ENCODE measurements around the gene AREL1.

Gene AREL1

DNA sequence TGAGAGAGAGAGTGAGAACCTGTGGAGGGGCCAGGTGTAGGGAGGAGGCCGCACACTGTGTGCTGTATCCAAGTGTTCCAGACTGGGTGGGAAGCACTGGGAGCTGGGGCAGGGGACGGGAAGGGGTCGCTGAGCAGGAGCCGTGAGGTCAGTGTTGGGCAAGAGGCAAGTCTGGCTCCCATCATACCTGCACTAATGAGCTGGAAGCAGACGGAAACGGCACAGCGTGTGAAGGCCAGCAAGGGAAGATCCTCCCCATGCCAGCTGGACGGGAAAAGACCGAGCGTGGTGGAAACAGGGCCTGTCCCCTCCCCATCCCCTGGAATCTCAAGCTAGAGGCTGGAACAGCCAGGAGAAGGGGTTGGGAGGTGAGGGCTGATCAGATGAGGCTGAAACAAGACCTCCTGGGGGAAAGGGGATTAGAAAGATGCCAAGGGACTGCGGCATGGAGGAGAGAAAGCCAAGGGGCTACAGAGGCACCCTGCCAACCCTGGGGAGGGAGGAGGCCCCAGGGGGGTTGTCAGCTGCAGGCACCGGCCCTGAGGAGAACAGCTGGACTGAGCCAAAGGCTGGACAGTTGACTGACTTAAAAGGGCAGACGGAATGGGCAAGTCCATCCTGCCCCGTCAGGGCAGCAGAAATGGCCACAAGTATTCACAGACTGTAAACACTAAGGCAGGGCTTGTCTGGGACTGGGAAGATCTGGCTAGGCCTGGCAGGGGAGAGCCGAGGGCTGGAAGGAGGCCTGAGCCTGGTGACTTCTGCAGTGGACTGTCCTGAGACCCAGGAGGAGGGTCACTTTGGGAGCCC lies 81.8 kb downstream of the AREL1 start:
- no peak overlapping the region for H3K4me3 ChIP-seq (ENCODE audit: low read length)
- TF ChIP-seq, protein P1, sequence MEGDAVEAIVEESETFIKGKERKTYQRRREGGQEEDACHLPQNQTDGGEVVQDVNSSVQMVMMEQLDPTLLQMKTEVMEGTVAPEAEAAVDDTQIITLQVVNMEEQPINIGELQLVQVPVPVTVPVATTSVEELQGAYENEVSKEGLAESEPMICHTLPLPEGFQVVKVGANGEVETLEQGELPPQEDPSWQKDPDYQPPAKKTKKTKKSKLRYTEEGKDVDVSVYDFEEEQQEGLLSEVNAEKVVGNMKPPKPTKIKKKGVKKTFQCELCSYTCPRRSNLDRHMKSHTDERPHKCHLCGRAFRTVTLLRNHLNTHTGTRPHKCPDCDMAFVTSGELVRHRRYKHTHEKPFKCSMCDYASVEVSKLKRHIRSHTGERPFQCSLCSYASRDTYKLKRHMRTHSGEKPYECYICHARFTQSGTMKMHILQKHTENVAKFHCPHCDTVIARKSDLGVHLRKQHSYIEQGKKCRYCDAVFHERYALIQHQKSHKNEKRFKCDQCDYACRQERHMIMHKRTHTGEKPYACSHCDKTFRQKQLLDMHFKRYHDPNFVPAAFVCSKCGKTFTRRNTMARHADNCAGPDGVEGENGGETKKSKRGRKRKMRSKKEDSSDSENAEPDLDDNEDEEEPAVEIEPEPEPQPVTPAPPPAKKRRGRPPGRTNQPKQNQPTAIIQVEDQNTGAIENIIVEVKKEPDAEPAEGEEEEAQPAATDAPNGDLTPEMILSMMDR (conservative IDR thresholded peaks at IDR 0.05; ENCODE audit: low read length), result no peak
- DNase-seq (ENCODE audit: low read depth), result no peak

DNA sequence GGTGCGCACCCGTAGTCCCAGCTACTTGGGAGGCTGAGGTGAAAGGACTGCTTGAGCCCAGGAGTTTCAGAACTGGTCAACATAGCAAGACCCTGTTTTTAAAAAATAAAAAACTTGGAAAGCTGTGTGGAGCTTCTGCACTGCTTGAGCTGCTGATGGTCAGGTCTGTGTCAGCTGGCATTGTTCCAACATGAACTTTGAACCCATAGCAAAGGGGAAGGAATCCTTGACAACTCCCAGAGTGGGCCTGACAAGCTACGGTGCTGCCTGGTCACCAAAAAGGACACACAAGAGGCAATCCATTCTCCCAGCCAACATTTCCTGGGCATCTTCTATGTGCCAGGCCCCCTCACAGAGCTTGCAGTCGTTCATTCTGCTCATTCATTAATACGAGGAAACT lies 84.5 kb downstream of the AREL1 start:
- H3K4me3 ChIP-seq (ENCODE audit: low read length), result no peak overlapping the region
- TF ChIP-seq, protein P1 (conservative IDR thresholded peaks at IDR 0.05; ENCODE audit: low read length), result no peak
- no peak for DNase-seq (ENCODE audit: low read depth)

DNA sequence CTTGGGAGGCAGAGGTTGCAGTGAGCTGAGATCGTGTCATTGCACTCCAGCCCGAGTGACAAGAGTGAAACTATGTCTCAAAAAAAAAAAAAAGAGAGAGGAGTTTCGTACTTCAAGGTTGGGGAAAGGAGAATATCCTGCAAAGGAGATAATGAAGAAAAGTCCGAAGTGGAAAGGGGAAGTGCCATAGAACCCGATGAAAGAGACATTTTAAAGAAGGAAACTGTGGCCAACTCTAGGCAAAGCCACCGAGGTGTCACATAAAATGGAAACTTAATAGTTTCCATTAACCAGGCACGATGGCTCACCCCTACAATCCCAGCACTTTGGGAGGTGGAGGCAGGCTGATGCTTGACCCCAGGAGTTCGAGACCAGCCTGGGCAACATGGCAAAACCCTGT lies 85.8 kb downstream of the AREL1 start:
- TF ChIP-seq, protein P1 (conservative IDR thresholded peaks at IDR 0.05; ENCODE audit: low read length), result no peak
- H3K4me3 ChIP-seq (ENCODE audit: low read length), result no peak overlapping the region
- DNase-seq (ENCODE audit: low read depth), result no peak

DNA sequence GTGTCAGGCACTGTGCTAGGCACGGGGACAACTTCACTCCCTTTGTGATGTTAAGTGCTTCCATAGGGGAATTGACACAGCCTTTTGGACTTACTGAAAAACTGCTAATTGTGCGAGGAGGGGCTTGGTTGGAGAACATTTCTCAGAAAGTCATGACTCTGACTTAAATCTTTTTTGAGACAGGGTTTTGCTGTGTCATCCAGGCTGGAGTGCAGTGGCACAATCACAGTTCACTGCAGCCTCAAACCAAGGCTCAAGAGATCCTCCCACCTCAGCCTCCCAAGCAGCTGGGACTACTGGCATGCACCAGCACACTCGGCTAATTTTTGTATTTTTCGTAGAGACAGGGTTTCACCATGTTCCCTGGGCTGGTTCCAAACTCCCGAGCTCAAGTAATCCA lies 90.6 kb downstream of the AREL1 start:
- TF ChIP-seq, protein P1 (conservative IDR thresholded peaks at IDR 0.05; ENCODE audit: low read length), result no peak
- no peak overlapping the region for H3K4me3 ChIP-seq (ENCODE audit: low read length)
- no peak for DNase-seq (ENCODE audit: low read depth)

DNA sequence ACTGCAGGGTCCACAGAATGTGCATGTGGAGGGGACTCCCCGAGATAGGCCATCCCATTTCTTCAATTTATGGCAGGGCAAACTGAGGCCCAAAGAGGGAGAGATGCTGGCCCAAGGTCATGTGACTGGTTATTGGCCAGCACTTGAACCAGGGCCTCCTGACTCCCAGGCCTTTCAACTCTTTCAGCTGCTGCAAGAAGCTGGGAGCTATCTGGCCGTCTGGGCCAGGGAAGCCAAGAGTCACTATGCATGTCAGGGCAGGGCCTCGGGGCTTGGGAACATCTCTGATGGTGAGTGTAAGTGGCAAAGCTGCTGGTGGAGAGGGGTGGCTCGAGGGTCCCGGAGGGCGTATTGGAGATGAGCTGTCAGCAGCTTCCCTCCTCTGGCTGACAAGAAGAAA lies 91.3 kb downstream of the AREL1 start:
- DNase-seq (ENCODE audit: low read depth), result no peak
- H3K4me3 ChIP-seq (ENCODE audit: low read length), result no peak overlapping the region
- TF ChIP-seq, protein P1 (conservative IDR thresholded peaks at IDR 0.05; ENCODE audit: low read length), result no peak

DNA sequence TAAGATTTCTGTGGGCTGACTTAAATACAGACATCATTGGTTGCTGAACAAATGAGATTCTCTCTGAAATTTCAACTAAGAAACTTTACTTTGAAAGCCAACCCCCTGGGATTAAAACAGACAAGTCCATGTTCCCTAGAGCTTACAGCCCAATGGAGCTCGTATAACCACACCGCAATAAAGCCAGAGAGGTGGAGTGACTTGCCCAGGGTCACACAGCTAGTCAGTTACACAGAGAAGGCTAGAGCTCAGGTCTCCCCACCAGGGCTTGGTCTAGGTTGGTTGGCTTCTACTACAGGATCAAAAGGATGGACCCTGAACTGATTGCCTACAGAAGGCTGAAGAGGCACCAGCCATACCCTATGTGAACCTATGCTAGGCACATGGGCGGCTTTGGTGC lies 92.0 kb downstream of the AREL1 start:
- no peak for DNase-seq (ENCODE audit: low read depth)
- TF ChIP-seq, protein P1 (conservative IDR thresholded peaks at IDR 0.05; ENCODE audit: low read length), result no peak

DNA sequence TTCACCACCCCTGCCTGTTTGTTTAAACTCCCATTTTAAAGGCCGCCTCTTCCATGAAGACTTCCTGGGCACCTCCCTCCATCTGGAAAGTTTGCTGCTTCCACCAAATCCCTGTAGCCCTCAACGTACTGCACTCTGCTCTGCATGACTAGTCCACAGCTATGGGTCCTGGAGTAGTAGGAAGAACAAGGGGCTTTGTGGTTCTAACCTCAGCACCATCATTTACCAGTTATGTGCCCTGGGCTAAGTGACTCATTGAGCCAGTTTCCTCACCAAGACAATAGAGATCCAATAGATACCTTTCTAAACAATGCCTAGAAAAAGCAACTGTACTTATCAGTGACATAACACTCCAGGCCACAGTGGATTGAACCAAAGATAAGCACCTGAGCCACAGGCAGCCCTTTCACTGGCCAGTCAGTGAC lies 92.4 kb downstream of the AREL1 start:
- TF ChIP-seq, protein P1 (conservative IDR thresholded peaks at IDR 0.05; ENCODE audit: low read length), result no peak
- DNase-seq (ENCODE audit: low read depth), result peak; percentile 95
- H3K4me3 ChIP-seq (ENCODE audit: low read length), result no peak overlapping the region

More for the DNA sequence above, 92.0 kb downstream of the AREL1 start:
- no peak overlapping the region for H3K4me3 ChIP-seq (ENCODE audit: low read length)
